OCI-LY1 (cell line): ENCODE data around the gene CDK5RAP3.

ENCODE experiments used
- H2AFZ ChIP-seq: fragments of 200-600 bp; sonication (generic), shearing (Covaris generic); 2 replicates; pipeline ENCODE4 v1.6.0; 2014; ENCODE audit warnings: antibody characterized with exemption, mild to moderate bottlenecking, low read length
- H3F3A ChIP-seq: fragments of 200-600 bp; sonication (generic), shearing (Covaris generic); 2 replicates; pipeline ENCODE4 v1.6.0; 2014; ENCODE audit warnings: mild to moderate bottlenecking, antibody characterized with exemption, low read length, moderate library complexity; ENCODE audit not compliant: insufficient read depth
- H3K27ac ChIP-seq: fragments of 200-600 bp; sonication (generic); 2 replicates; pipeline ENCODE4 v1.5.1; 2014; ENCODE audit warnings: low read length, mixed run types, mild to moderate bottlenecking, low read depth; ENCODE audit not compliant: poor library complexity, severe bottlenecking
- H3K27me3 ChIP-seq: fragments of 200-600 bp; sonication (generic); 2 replicates; pipeline ENCODE4 v1.6.0; 2014; ENCODE audit warnings: antibody characterized with exemption, mild to moderate bottlenecking, low read length, moderate library complexity; ENCODE audit not compliant: insufficient read depth
- H3K36me3 ChIP-seq: fragments of 200-600 bp; sonication (generic); 2 replicates; pipeline ENCODE4 v1.6.1; 2014; ENCODE audit warnings: mild to moderate bottlenecking, antibody characterized with exemption, low read length, moderate library complexity, mixed read lengths; ENCODE audit not compliant: insufficient read depth
- H3K4me1 ChIP-seq: fragments of 200-600 bp; sonication (generic); 2 replicates; pipeline ENCODE4 v1.5.1; 2014; ENCODE audit warnings: mild to moderate bottlenecking, low read length, moderate library complexity; ENCODE audit not compliant: insufficient read depth, severe bottlenecking
- H3K4me2 ChIP-seq: fragments of 200-600 bp; sonication (generic), shearing (Covaris generic); 2 replicates; pipeline ENCODE4 v1.6.1; 2014; ENCODE audit warnings: low read length
- H3K4me3 ChIP-seq: fragments of 200-600 bp; sonication (generic); 2 replicates; pipeline ENCODE4 v1.5.1; 2014; ENCODE audit warnings: low read length, low read depth, mild to moderate bottlenecking, mixed read lengths; ENCODE audit not compliant: poor library complexity, severe bottlenecking
- H3K79me2 ChIP-seq: fragments of 200-600 bp; shearing (Covaris generic); 2 replicates; pipeline ENCODE4 v1.6.1; 2016; ENCODE audit warnings: mixed run types, low read length, mixed read lengths; ENCODE audit not compliant: insufficient read depth
- H3K9ac ChIP-seq: fragments of 200-600 bp; sonication (generic), shearing (Covaris generic); 2 replicates; pipeline ENCODE4 v1.6.1; 2014; ENCODE audit warnings: mild to moderate bottlenecking, low read length, mixed read lengths
- H3K9me2 ChIP-seq: fragments of 200-600 bp; sonication (generic), shearing (Covaris generic); 2 replicates; pipeline ENCODE4 v1.6.1; 2014; ENCODE audit warnings: low read depth, mild to moderate bottlenecking, low read length, mixed read lengths
- H3K9me3 ChIP-seq: fragments of 200-600 bp; shearing (Covaris generic); 2 replicates; pipeline ENCODE4 v1.6.1; 2014; ENCODE audit warnings: low read length, mixed read lengths
- H4K20me1 ChIP-seq: fragments of 200-600 bp; sonication (generic), shearing (Covaris generic); 2 replicates; pipeline ENCODE4 v1.6.0; 2016; ENCODE audit warnings: mild to moderate bottlenecking, low read length; ENCODE audit not compliant: insufficient read depth
- EZH2 ChIP-seq: fragments of 200-600 bp; sonication (generic), shearing (Covaris generic); IDR thresholded peaks from 2 replicates; pipeline ENCODE4 v1.8.0; 2017; ENCODE audit warnings: borderline replicate concordance, mixed run types, mild to moderate bottlenecking, antibody characterized with exemption, low read length, moderate library complexity, mixed read lengths
- TF ChIP-seq, protein P1 (sequence below): fragments of 200-600 bp; sonication (generic), shearing (Covaris generic); IDR thresholded peaks from 2 replicates; pipeline ENCODE4 v1.5.1; 2017; ENCODE audit warnings: mild to moderate bottlenecking, antibody characterized with exemption, low read length, moderate library complexity, mixed read lengths

The CDK5RAP3 gene

GRCh38 chr17:48010193-48010592, 39.3 kb downstream of the CDK5RAP3 start:
- Histone ChIP-seq H3K4me3 (no peak overlapping the region), H3F3A (no peaks in the 10 kb centered on the region), H3K9me2 (no peaks in the 10 kb centered on the region), H3K4me1 (peaks cover 13% of the 10 kb centered on the region), H3K27me3 (peaks cover 3% of the 10 kb centered on the region; the same call in 1 of the 2 replicates), H3K27ac (no peak overlapping the region), H3K79me2 (no peaks in the 10 kb centered on the region), H3K4me2 (no peak overlapping the region), H3K36me3 (no peaks in the 10 kb centered on the region), H3K9ac (no peak overlapping the region), H2AFZ (no peak overlapping the region), H3K9me3 (no peaks in the 10 kb centered on the region), H4K20me1 (no peaks in the 10 kb centered on the region)
- TF ChIP-seq EZH2 = no peak
- TF ChIP-seq, protein P1, sequence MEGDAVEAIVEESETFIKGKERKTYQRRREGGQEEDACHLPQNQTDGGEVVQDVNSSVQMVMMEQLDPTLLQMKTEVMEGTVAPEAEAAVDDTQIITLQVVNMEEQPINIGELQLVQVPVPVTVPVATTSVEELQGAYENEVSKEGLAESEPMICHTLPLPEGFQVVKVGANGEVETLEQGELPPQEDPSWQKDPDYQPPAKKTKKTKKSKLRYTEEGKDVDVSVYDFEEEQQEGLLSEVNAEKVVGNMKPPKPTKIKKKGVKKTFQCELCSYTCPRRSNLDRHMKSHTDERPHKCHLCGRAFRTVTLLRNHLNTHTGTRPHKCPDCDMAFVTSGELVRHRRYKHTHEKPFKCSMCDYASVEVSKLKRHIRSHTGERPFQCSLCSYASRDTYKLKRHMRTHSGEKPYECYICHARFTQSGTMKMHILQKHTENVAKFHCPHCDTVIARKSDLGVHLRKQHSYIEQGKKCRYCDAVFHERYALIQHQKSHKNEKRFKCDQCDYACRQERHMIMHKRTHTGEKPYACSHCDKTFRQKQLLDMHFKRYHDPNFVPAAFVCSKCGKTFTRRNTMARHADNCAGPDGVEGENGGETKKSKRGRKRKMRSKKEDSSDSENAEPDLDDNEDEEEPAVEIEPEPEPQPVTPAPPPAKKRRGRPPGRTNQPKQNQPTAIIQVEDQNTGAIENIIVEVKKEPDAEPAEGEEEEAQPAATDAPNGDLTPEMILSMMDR = no peak

GRCh38 chr17:48011405-48012150, 40.7 kb downstream of the CDK5RAP3 start:
- no peaks in the 10 kb centered on the region for H4K20me1 ChIP-seq
- H3K27ac ChIP-seq = no peak overlapping the region
- H3K4me1 ChIP-seq = peaks cover 13% of the 10 kb centered on the region
- no peaks in the 10 kb centered on the region for H3K79me2 ChIP-seq
- H2AFZ ChIP-seq = 0 out of 2 replicates have a peak overlapping the region, but pooled peaks have one; percentile 61
- H3F3A ChIP-seq = no peaks in the 10 kb centered on the region
- peak overlapping the region; percentile 55 for H3K9ac ChIP-seq
- no peaks in the 10 kb centered on the region for H3K9me2 ChIP-seq
- TF ChIP-seq, protein P1 = peak; percentile 80
- TF ChIP-seq EZH2 = no peak
- H3K9me3 ChIP-seq = no peaks in the 10 kb centered on the region
- no peaks in the 10 kb centered on the region for H3K36me3 ChIP-seq
- peak overlapping the region; percentile 81 for H3K4me2 ChIP-seq
- peaks cover 3% of the 10 kb centered on the region; the same call in 1 of the 2 replicates for H3K27me3 ChIP-seq
- H3K4me3 ChIP-seq = peak overlapping the region; percentile 60

- TF ChIP-seq, protein P1 = no peak
- TF ChIP-seq EZH2 = no peak
Measured at GRCh38 chr17:48012151-48012520, 41.2 kb downstream of the CDK5RAP3 start.

More at GRCh38 chr17:48012151-48012520, 41.2 kb downstream of the CDK5RAP3 start:
- H3K27ac ChIP-seq = no peak overlapping the region
- H3K4me3 ChIP-seq = peak overlapping the region; percentile 60
- H3K4me1 ChIP-seq = peaks cover 13% of the 10 kb centered on the region
- H3K79me2 ChIP-seq = no peaks in the 10 kb centered on the region
- no peak overlapping the region for H2AFZ ChIP-seq
- no peaks in the 10 kb centered on the region for H3F3A ChIP-seq
- no peaks in the 10 kb centered on the region for H4K20me1 ChIP-seq
- no peaks in the 10 kb centered on the region for H3K9me3 ChIP-seq
- H3K36me3 ChIP-seq = no peaks in the 10 kb centered on the region
- peak overlapping the region; percentile 81 for H3K4me2 ChIP-seq
- H3K27me3 ChIP-seq = peaks cover 3% of the 10 kb centered on the region; the same call in 1 of the 2 replicates
- H3K9me2 ChIP-seq = no peaks in the 10 kb centered on the region
- peak overlapping the region; percentile 55 for H3K9ac ChIP-seq
